Endothelial cell of umbilical vein (primary cell): ENCODE results near the gene TUBA1C.

ENCODE experiments used
- CTCF ChIP-seq, 2 donors: IDR thresholded peaks; 1 replicate in 1 of 2; 2 replicates in 1 of 2; pipeline ENCODE4 v1.5.1; 2011; ENCODE audit warnings: low read length in 2 of 2, mild to moderate bottlenecking in 2 of 2, moderate library complexity in 2 of 2, control low read depth in 1 of 2, inconsistent platforms in 1 of 2, low read depth in 1 of 2; ENCODE audit not compliant: insufficient read depth in 1 of 2; ENCODE audit errors: extremely low read depth in 1 of 2
- EZH2 ChIP-seq: IDR thresholded peaks from 2 replicates; pipeline ENCODE4 v1.6.1; 2012; ENCODE audit warnings: borderline replicate concordance, low read depth, mild to moderate bottlenecking, moderate library complexity, low read length, inconsistent platforms; ENCODE audit not compliant: severe bottlenecking
- JUN ChIP-seq: IDR thresholded peaks from 2 replicates; pipeline ENCODE4 v1.6.1; 2011; ENCODE audit warnings: borderline replicate concordance, low read depth; ENCODE audit not compliant: insufficient read length, insufficient read depth
- MAX ChIP-seq: IDR thresholded peaks from 2 replicates; pipeline ENCODE4 v1.6.1; 2011; ENCODE audit not compliant: insufficient read depth, insufficient read length
- MYC ChIP-seq: IDR thresholded peaks from one replicate; pipeline ENCODE4 v1.6.1; 2011; ENCODE audit warnings: mild to moderate bottlenecking, low read depth, low read length
- POLR2A ChIP-seq: IDR thresholded peaks from 2 replicates; pipeline ENCODE4 v1.6.1; 2012; ENCODE audit warnings: low read depth, mild to moderate bottlenecking, control low read depth, low read length
- POLR2AphosphoS5 ChIP-seq: IDR thresholded peaks from 2 replicates; pipeline ENCODE4 v1.6.1; 2012; ENCODE audit warnings: low read depth, mild to moderate bottlenecking, control low read depth, low read length, moderate library complexity; ENCODE audit not compliant: insufficient read depth

DNA sequence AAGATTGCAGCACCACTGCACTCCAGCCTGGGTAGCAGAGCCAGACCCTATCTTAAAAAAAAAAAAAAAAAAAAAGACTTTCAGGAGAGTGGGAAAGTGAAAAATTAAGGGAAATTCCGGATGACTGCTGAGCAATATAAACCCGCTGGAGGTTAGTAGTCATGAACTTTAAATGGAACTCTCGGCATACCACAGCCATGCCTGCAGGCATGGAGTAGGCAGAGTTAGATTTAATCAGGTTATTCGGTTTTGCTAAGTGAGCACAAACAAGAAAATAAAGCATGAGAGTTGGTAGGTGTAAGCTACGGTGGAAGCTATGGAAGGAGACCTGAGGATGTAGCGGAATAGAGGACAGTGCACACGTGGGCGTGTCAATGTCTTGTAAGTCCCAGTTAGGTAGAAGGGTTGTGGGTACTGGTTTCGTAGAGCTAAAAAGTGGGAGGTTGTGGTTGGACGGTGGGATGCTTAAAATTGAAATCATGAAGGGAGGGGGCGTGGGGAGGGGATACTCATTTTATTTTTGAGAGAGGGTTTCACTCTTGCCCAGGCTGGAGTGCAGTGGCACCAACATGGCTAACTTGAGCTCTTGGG is 11.8 kb upstream of the TUBA1C start:
- TF ChIP-seq MYC = no peak
- no peak for TF ChIP-seq CTCF (IDR thresholded peaks at IDR 0.05; ENCODE audit: extremely low read depth in 1 of 2, insufficient read depth in 1 of 2, low read depth in 1 of 2, low read length in 2 of 2)
- TF ChIP-seq POLR2AphosphoS5 = no peak
- TF ChIP-seq POLR2A = no peak
- TF ChIP-seq EZH2 = no peak
- no peak for TF ChIP-seq MAX
- no peak for TF ChIP-seq JUN
